Urinary bladder (tissue), 2 donors: Measurements from ENCODE around the gene VAC14. TPM values are rescaled to one million over a fixed set of nuclear protein-coding genes. Genes with fewer than 3 reads are reported as not detected.

Experiments
- polyA plus RNA-seq: library from polyadenylated mRNA; stranded (reverse); fragments of 200-250 nt; gene quantifications from one replicate; pipeline ENCODE4 v1.2.3, GENCODE V29; 2013
- total RNA-seq: library from RNA; depleted of rRNA; stranded (reverse); fragments of >200 nt; gene quantifications from one replicate; pipeline ENCODE4 v1.2.3, GENCODE V29; 2014
- donor health status: healthy.

Gene VAC14
- total and polyA plus RNA-seq, 2 donors, result 9.6 to 31.4 TPM

Other genes starting within 250 kb of the VAC14 start
- 10.6 TPM for gene IL34, start 154.6 kb downstream of the VAC14 start, total RNA-seq
- 2.8 TPM for gene IL34, start 154.6 kb downstream of the VAC14 start, polyA plus RNA-seq
- 29.3 TPM for gene MTSS2, start 115.1 kb downstream of the VAC14 start, total RNA-seq
- 82.0 TPM for gene MTSS2, start 115.1 kb downstream of the VAC14 start, polyA plus RNA-seq